Esophagus muscularis mucosa (tissue), 4 donors: Measurements from ENCODE around the gene ATXN2. TPM values are rescaled to one million over a fixed set of nuclear protein-coding genes. Genes with fewer than 3 reads are reported as not detected.
A peak's percentile ranks its signal among the peaks of the same experiment; 100 is the strongest.

Experiments used
- DNase-seq: peaks from one replicate; pipeline ENCODE4 v3.0.0-alpha.2; 2017; ENCODE audit errors: extremely low spot score
- H3K27ac ChIP-seq, 4 donors: fragments of 200-600 bp; sonication (generic); replicated peaks in 1 of 4; 1 replicate in 3 of 4; 2 replicates in 1 of 4; pipeline ENCODE4 v1.5.1; 2016 to 2019; ENCODE audit warnings: mild to moderate bottlenecking in 1 of 4
- H3K27me3 ChIP-seq, 4 donors: fragments of 200-600 bp; sonication (generic); one replicate each; pipeline versions ENCODE4 v1.5.1 to v1.6.0; 2016 to 2019
- H3K36me3 ChIP-seq, 4 donors: fragments of 200-600 bp; sonication (generic); one replicate each; pipeline ENCODE4 v1.5.1; 2016 to 2019
- H3K4me1 ChIP-seq, 4 donors: fragments of 200-600 bp; sonication (generic); one replicate each; pipeline ENCODE4 v1.5.1; 2016 to 2019
- H3K4me3 ChIP-seq, 4 donors: fragments of 200-600 bp; sonication (generic); 1 replicate in 2 of 4; 2 replicates in 2 of 4; pipeline ENCODE4 v1.5.1; 2016 to 2019; ENCODE audit warnings: mild to moderate bottlenecking in 4 of 4, moderate library complexity in 1 of 4
- H3K9me3 ChIP-seq, 4 donors: fragments of 200-600 bp; sonication (generic); 1 replicate in 3 of 4; 2 replicates in 1 of 4; pipeline ENCODE4 v1.5.1; 2016 to 2019
- CTCF ChIP-seq, 3 experiments: fragments of 200-600 bp in 2 of 3; fragments of 450-650 bp in 1 of 3; sonication (generic) in 2 of 3; IDR thresholded peaks; one replicate each; pipeline ENCODE4 v1.5.1; 2017 to 2019; ENCODE audit warnings: antibody characterized with exemption in 3 of 3, mild to moderate bottlenecking in 2 of 3, moderate library complexity in 1 of 3
- EP300 ChIP-seq: sonication (generic); formaldehyde crosslinking; IDR thresholded peaks from one replicate; pipeline ENCODE4 v1.6.1; 2017; ENCODE audit warnings: antibody characterized with exemption
- POLR2A ChIP-seq: fragments of 450-650 bp; IDR thresholded peaks from one replicate; pipeline ENCODE4 v1.6.1; 2017; ENCODE audit warnings: antibody characterized with exemption, moderate library complexity, mild to moderate bottlenecking, low read depth
- POLR2AphosphoS5 ChIP-seq, 2 donors: sonication (generic); formaldehyde crosslinking; IDR thresholded peaks; one replicate each; pipeline ENCODE4 v1.6.1; 2017; ENCODE audit warnings: antibody characterized with exemption in 2 of 2
- WGBS: methylation state at CpG from one replicate; pipeline ENCODE4 v1.1.5; 2018; 5-methylcytosine and 5-hydroxymethylcytosine counted together
- intact Hi-C: fragments of 100-400 bp; cut with DNase I; formaldehyde crosslinking; loops from one replicate; pipeline ENCODE4 v1.15.1; 2023
- total RNA-seq, 4 donors: library from RNA; depleted of rRNA; stranded (reverse); fragments of >200 nt; gene quantifications; one replicate each; pipeline versions ENCODE4 v1.1.0 to v1.2.1, GENCODE V29; 2016

The ATXN2 gene
- total RNA-seq, 4 donors from 2014 or later: 32.0 to 57.3 (median 52.0) TPM

GRCh38 chr12:111445726-111446581 lies 153.2 kb downstream of the ATXN2 start:
- peak overlapping the region; percentile 59 to 70 (median 62) for H3K27ac ChIP-seq
- H3K4me1 ChIP-seq: peaks cover 67 to 94% (median 88%) of the 10 kb centered on the region in 4 donors
- no peaks in the 10 kb centered on the region for H3K9me3 ChIP-seq
- peak; percentile 86 for DNase-seq
- no peak overlapping the region for H3K4me3 ChIP-seq
- TF ChIP-seq POLR2A (no peak), POLR2AphosphoS5 (IDR thresholded peaks at IDR 0.05) (peak; percentile 38 to 72), CTCF (IDR thresholded peaks at IDR 0.05) (no peak), EP300 (no peak)
- intact Hi-C loops: no loop called here
- WGBS: 39% methylated on average over 5 of the region's 6 CpGs
- no peaks in the 10 kb centered on the region for H3K27me3 ChIP-seq
- peaks cover 0 to 87% (median 70%) of the 10 kb centered on the region in 4 donors for H3K36me3 ChIP-seq

- TF ChIP-seq POLR2A (no peak), CTCF (IDR thresholded peaks at IDR 0.05) (no peak), POLR2AphosphoS5 (IDR thresholded peaks at IDR 0.05) (peak; percentile 5 to 45)
- Histone ChIP-seq H3K36me3 (peaks cover 0 to 84% (median 62%) of the 10 kb centered on the region in 4 donors), H3K27ac (peak overlapping the region; percentile 59 to 70 (median 62)), H3K4me3 (no peak overlapping the region), H3K4me1 (peaks cover 69 to 95% (median 89%) of the 10 kb centered on the region in 4 donors), H3K27me3 (no peaks in the 10 kb centered on the region), H3K9me3 (no peaks in the 10 kb centered on the region)
- 41% methylated on average over 10 of the region's 11 CpGs for WGBS
- intact Hi-C loops: no loop called here
- peak; percentile 92 for DNase-seq
These were observed 154.0 kb downstream of the ATXN2 start for GRCh38 chr12:111444925-111445725.

GRCh38 chr12:111444314-111444924 lies 154.7 kb downstream of the ATXN2 start:
- H3K36me3 ChIP-seq: peaks cover 0 to 81% (median 55%) of the 10 kb centered on the region in 4 donors
- no peak for DNase-seq
- no peaks in the 10 kb centered on the region for H3K9me3 ChIP-seq
- H3K27me3 ChIP-seq: no peaks in the 10 kb centered on the region
- peak overlapping the region; percentile 59 to 70 (median 62) for H3K27ac ChIP-seq
- intact Hi-C loops: no loop called here
- H3K4me1 ChIP-seq: peaks cover 72 to 95% (median 90%) of the 10 kb centered on the region in 4 donors
- WGBS: 92% methylated on average over 5 of the region's 8 CpGs
- TF ChIP-seq POLR2AphosphoS5 (IDR thresholded peaks at IDR 0.05) (no peak), CTCF (IDR thresholded peaks at IDR 0.05) (no peak), EP300 (no peak), POLR2A (no peak)
- H3K4me3 ChIP-seq: no peak overlapping the region

GRCh38 chr12:111443586-111443985 lies 155.5 kb downstream of the ATXN2 start:
- intact Hi-C loops: no loop called here
- no peaks in the 10 kb centered on the region for H3K9me3 ChIP-seq
- H3K27ac ChIP-seq: peak overlapping the region in 3 of 4 donors; percentile 22 to 54 (median 25)
- TF ChIP-seq CTCF (IDR thresholded peaks at IDR 0.05) (no peak), EP300 (no peak), POLR2A (no peak), POLR2AphosphoS5 (IDR thresholded peaks at IDR 0.05) (no peak)
- WGBS: 79% methylated on average over 7 of the region's 7 CpGs
- no peaks in the 10 kb centered on the region for H3K27me3 ChIP-seq
- DNase-seq: no peak
- peaks cover 72 to 95% (median 90%) of the 10 kb centered on the region in 4 donors for H3K4me1 ChIP-seq
- no peak overlapping the region for H3K4me3 ChIP-seq
- H3K36me3 ChIP-seq: peaks cover 0 to 73% (median 49%) of the 10 kb centered on the region in 4 donors
